Cerebellar nuclear complex (tissue), 1 donor: ENCODE measurements around the gene DHRS3.

Source experiments
- DNase-seq, 2 experiments: peaks; one replicate each; lab custom pipeline; 2025; lab: John Stamatoyannopoulos, UW

DHRS3 gene

DNA sequence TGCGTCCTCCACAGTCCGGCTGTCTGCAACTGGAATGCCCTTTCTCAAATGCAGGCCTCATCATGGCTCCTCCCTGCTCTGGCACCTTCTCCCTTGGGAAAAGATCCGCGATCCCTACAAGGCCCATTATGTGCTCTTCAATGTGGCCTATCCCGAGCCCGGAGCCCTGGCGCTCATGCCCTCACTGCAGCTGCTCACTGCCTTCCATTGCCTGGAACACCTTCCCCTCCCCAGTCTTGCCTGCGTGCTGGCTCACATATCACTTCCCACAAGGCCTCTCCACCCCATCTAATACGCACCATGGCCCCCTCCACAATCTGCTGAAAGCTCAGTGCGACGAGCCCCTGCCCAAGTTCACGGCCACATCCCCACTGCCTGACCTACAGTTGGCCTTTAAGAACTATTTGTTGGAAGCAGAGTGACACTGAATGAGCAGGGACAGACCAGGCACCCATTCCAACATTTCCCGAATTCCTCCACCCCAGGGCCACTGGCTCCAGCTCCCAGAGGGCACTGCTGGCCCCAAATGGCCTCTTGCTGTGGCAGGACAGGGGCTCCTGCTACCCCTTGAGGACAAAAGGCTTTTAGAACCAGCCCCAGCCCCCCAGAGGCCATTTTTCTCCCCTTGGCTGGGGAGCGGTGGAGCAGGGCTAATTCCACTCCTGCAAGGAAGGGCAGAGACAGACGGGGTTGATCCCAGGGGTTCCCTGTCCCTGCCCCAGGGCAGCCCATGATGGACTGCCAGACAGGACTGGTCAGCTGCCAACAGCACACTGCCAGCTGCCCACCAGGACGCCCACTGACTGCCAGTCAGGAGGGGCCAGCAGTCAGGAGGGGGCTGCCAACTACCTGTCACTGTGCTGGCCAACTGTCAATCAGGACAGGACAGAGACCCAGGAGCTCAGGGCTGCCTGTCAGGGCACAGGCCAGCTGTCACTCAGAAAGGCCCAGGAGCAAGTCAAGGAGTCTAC, 64.8 kb downstream of the DHRS3 start:
- DNase-seq = no peak

DNA sequence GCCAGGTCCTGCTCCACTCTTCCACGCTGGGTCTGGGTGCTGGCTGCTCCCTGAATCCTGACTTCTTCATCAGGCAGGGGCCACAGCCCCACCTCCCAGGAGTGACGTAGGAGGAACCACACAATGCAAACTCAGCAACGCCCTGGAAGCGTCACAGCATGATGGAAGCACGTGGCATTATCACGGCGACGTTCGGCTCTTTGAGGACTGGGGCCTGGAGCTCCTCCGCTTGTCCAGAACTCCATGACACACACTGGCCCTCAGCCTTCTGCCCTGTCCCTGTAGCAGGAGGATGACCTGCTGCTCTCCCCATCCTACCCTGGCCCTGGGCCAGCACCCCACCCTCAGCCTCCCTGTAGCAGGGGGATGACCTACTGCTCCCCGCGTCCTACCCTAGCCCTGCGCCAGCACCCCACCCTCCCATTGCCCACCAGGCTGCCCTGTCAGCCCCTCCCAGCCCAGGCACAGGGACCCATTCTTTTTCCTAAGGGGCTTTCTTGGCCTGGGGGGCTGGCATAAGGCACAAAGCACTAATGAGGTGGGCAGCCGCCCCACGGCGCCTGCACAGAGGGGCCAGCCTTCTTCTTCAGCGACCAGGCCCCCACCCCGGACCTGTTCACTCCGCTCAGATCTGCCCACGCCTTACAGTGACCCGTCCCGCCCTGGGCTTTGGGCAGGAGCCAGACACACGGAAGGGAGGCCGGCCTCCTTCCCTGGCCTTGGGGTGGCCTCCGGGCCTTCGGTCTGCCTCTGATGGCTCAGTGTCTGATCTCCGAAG, 65.7 kb downstream of the DHRS3 start:
- no peak for DNase-seq

GRCh38 chr1:12551584-12551983, 66.4 kb downstream of the DHRS3 start:
- no peak for DNase-seq

GRCh38 chr1:12549460-12550349, 68.3 kb downstream of the DHRS3 start:
- DNase-seq = no peak

DNA sequence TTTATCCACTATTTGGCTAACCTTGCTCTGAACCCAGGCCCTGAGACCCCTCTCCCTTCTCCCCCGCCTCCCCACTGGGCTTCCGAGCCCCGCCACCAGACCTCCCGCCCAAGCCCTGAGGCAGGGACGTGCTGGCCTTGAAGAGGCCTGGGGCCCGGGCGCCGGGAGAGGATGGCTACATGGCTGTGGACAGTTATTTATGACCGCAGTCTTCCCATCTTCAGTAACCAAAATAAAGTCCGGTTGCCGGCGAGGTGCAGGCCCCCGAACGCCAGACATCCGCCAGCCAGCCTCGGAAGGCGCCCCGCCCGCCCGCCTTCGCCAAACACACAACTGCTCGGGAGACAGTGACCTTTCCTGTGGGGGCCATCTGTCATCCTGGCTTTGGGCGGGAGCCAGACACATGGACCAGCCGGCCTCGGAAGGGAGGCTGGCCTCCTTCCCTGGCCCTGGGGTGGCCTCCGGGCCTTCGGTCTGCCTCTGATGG, 69.0 kb downstream of the DHRS3 start:
- DNase-seq = no peak

DNA sequence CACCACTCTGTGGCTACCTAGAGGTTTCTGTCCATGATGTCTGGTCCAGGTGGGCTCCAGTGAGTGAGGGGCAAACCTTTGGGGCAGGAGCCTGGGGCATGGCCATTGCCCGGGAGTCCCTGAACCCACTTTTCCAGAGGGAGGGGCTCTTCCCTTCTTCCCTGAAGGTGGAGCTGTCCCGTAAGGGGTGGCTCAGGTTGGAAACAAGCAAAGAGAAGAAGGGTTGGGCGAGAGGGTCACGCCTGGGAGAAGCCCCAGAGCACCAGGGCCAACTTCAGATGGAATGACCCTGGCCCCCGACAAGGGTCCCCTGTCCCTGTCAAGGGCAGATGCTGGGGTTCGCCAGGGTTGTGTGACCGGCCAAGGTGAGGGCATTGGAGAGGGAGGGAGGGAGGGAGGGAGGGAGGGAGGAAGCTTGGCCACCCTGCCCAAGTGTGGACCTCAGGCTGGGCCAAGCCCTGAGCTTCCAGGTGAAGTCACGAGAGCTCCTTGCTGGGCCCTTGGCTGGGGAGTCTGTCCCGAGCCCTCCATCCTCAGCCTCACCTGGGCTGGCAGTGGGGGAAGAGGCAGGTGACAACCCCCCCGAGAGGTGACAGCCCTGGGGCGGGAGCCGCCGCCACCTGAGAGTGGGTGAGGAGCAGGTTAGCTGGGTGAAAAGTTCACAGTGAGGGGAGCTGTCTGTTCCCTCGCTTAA, 69.6 kb downstream of the DHRS3 start:
- DNase-seq = no peak

DNA sequence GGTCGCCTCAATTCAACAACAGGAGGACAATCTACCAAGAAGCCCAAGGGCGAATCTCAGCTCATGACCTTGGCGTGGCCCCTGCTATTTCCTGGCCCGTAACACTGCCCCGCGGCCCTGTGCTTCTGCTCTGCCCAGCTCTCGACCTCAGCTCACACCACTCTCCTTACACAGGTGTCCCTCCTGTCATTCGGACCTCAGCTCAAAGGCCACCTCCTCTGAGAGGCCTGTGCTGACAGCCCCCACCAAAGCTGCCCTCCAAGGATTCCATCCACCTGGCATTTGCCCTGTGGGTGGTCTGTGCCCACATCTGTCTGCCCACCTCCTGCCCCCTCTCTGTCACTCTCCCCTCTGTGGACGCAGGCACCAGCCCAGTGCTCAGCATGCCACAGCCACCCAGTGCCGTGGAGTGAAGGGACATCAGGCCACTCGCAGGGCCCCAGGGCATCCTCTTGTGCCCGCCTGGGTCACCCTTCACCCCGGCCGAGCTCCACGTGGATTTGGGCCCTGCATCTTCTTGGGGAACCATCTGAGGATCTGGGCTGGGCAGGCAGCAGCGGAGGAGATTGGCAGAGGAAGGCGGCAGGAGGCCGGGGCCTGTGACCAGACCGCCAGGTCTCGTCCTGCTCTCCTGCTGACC, 70.3 kb downstream of the DHRS3 start:
- DNase-seq = no peak

DNA sequence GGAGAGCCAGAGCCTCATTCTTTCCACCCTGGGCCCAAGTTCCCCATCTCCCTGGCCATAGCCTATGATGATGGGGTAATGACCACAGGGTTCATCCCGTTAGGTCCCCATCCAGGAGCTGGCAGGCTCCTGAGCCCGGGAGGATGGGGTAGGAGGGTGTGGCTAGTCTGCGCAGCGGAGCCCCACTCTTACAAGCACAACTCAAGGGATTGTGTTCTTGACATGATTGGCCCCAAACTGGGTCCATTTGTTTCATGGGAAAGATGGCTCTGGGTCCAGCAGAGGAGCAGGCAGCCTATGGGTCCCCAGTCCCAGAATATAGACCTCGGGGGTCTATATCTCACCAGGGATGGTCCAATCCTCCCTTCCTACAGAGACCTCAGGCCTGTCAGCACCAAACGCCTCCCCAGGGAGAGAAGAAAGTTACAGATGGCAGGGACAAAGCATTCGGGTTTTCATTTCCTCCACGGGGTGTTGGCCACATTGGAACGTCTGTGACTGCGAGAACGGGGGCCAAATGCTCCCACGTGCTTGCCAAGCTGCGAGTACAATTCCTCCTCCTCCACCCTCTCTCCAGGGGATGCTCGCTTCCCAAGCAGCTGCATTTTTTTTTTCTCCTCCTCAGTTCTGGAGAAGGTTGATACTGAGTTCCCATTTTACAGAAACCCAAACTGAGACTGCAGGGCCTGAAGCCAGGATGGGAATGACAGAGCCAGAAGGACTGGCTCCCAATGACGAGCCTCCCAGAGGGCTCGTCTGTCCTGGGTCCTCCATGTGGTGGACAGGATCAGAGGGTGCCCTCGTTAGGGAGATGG, 71.0 kb downstream of the DHRS3 start:
- no peak for DNase-seq

DNA sequence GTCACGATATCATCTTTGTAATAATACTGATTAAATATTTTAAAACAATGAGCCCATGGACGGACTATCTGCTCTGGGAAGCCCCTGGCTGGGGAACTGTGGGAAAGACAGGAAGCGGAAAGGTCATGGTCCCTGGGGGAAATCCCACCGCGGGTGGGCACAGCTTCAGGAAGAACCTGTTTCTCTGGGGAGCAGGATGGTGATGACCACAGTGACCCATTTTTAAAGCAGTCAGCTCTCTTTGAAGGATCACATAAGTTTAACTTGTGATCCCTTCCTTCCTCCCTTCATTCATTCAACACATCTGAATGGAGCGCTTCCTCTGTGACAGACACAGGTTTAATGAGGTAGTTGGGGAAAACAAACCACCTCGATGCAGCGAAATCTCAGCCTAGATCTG, 73.0 kb downstream of the DHRS3 start:
- DNase-seq = no peak

GRCh38 chr1:12544357-12544756, 73.7 kb downstream of the DHRS3 start:
- no peak for DNase-seq

GRCh38 chr1:12543740-12544154, 74.3 kb downstream of the DHRS3 start:
- DNase-seq = no peak

- DNase-seq = no peak
These were observed 75.1 kb downstream of the DHRS3 start for GRCh38 chr1:12542616-12543592.

- no peak for DNase-seq
These were observed 75.9 kb downstream of the DHRS3 start for GRCh38 chr1:12542138-12542465.

DNA sequence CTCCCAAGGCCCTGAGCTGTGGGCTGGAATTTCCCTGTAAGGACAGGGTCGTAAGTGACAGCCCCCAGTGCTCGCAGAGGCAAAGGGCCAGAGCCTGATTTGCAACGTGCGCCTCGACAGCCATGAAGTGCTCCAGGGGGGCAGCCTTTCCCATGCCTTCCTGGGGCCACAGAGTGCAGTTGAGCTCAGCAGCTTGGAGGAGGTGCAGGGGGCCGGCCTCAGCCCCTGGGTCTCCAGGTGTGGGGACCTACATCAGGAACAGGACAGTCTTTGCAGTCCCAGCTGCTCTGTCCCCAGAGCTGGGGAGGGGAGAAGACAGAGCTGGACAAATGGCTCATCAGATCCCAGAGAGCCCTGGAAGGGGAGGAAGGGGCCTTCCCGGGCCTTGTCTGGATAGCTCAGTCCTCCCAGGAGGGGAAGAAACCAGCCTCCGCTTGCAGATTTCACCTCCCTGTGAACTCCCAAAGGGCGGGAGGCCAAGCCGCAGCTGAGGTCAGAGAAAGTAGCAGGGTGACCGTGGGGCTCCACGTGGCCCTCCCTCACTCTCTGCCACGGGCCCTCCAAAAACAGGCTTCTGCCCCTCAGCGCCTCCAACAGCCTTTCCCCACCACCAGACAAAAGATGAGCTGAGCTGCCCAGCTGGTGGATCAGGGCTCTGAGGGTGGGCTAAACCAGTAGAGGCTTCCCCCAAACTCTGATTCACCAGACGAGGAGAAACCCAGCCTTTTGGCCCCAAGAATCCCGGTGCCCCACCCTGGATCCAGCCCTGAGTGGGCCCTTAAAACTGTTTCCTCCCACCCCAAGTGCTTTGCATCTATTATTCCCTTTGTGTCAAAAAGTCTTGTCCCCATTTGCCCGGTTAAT, 76.5 kb downstream of the DHRS3 start:
- DNase-seq = no peak

GRCh38 chr1:12540580-12541273, 77.3 kb downstream of the DHRS3 start:
- DNase-seq = no peak

- no peak for DNase-seq
These were observed 78.1 kb downstream of the DHRS3 start for GRCh38 chr1:12539705-12540579.
